Activated CD4-positive, alpha-beta T cell treated with anti-CD3 and anti-CD28 coated beads, Interleukin-2, amount 50 U/mL, for 1 hour (primary cell): ENCODE data around the gene ROR1.

Source experiments
- DNase-seq: peaks from one replicate; pipeline ENCODE4 v3.0.0-alpha.2; 2020

The ROR1 gene

DNA sequence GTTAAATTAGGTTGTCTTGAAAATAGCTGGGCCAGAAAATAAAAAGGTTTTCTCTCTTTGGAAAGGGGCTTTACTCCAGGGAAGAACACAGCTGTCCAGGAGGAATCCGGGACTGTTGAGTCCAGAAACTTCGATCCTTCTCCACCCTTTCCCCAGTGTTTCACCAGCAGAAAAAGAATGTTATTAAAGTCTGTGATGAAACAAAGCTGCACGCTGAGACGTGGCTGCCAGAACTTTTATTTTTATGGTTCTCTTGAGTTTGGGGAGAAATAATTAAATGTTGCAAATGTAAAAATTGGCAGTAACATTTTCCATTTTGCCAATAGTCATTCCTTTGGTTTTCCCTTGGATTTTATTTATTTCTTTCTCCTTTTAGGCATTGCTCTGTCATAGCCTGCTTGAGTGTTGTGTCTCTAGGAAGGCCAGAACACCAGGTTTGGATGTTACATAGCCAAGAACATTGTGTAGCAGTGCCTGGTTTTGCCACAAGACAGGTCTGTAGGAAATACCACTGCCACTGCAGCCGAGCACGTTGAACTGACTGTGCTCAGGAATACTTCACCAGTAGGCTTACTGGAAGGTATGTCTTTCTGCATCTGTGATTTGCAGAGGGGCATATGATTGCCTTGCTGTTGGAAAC, 87.4 kb downstream of the ROR1 start:
- DNase-seq = no peak

GRCh38 chr1:63863145-63863544, 89.3 kb downstream of the ROR1 start:
- DNase-seq = no peak

- no peak for DNase-seq
Observed at GRCh38 chr1:63864224-63864641, 90.4 kb downstream of the ROR1 start.

DNA sequence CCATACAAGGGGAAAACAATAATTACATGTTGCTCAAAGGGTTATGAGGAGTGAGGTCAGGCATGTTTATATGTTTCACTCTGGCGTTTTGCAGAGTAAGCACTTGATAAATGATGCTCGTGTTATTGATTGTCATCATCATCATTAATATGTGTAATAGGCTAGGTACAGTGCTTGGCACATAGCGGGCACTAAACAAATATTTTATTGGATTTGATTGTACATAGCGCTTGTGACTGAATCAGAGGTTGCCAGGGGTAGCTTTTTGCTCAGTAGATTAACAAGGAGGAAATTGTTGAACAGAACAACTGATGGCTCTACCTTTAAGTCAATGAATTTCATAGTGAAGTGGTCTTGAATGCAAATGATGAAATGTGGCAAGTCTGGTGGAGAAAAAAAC, 91.7 kb downstream of the ROR1 start:
- DNase-seq = no peak

DNA sequence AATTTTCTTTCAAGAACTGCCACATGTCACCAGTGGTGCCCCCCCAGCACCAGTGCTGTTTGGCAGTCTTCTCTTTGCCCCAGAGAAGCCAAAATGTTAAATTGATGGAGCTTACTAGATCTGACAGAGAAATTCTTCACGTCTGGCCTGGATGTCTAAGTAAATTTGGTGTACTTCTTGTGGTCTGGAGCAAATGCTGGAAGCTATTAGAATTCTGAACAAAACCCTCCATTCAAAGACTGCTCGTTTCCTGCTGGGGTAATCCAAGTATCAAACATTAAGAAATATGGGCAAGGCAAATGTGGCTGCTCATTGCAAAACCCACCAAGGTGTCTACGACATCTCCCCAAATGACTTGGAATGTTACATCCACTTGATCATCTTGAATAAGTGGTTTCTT, 92.3 kb downstream of the ROR1 start:
- no peak for DNase-seq

- no peak for DNase-seq
Observed at GRCh38 chr1:63867429-63868176, 93.8 kb downstream of the ROR1 start.

DNA sequence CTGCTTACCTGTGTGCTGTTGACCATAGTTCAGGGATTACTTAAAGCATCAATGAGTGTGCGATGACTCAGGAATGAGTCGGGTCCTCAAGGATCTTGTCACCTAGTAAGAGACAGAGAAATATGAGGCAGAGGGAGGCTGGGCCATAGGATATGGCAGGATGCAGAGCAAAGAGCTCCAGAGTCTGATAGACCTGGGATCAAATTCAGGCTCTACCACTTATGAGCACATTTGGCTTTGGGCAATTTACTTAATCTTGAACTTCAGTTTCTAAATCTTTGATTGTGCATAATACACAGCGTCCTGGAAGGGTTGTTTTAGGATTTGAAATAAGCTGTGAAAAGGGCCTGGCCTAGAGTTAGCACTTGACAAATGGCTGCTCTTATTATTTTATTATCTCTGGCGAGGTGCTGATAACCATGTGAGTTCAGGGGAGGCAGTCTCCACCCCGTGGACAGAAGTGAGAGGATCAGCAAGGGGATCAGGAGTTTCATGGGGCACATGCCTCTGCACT, 94.5 kb downstream of the ROR1 start:
- DNase-seq = no peak

- no peak for DNase-seq
Observed at GRCh38 chr1:63870152-63870551, 96.3 kb downstream of the ROR1 start.

DNA sequence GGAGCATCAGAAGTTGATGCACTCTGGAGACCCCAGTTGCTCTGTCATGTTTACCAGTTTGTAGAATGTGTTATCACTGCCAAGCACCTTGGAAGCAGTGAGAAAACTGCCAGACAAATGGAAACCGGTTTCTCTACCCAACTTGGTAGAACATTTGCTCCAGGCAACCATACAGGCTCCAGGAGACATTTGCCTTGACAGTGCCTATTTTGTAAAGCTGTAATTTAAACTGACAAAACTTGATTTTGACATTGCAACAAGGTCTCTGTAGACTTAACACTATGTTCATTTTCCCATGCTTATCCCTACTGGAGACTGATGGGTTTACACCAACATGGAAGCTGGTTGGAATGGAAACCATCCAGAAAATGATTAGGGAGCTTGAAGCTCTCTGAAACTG, 97.6 kb downstream of the ROR1 start:
- no peak for DNase-seq

- DNase-seq = no peak
Observed at GRCh38 chr1:63873751-63874150, 99.9 kb downstream of the ROR1 start.

- no peak for DNase-seq
Observed at GRCh38 chr1:63874278-63874880, 100.6 kb downstream of the ROR1 start.

- no peak for DNase-seq
Observed at GRCh38 chr1:63875636-63876035, 101.8 kb downstream of the ROR1 start.

- DNase-seq = no peak
Observed at GRCh38 chr1:63877021-63877767, 103.4 kb downstream of the ROR1 start.

DNA sequence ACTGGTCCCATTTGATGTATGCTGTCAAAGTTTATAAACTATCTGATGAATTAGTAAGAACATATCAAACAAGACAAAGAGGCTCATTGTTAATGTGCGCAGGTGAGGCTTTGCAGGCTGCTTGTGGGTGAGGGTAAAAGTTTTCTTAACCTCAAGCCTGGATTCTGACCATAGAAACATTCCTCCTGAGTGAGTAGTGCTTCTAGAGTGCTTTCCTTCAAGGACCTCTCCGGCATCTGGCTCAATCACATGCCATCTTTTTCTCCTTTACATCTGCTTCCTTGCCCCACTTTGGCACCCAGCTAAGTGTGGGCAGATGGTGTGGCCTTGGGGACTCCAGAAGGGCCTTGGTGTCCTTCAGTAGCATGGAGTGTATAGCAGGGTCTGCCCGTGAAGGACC, 104.0 kb downstream of the ROR1 start:
- no peak for DNase-seq

- DNase-seq = no peak
Observed at GRCh38 chr1:63878932-63879331, 105.1 kb downstream of the ROR1 start.

DNA sequence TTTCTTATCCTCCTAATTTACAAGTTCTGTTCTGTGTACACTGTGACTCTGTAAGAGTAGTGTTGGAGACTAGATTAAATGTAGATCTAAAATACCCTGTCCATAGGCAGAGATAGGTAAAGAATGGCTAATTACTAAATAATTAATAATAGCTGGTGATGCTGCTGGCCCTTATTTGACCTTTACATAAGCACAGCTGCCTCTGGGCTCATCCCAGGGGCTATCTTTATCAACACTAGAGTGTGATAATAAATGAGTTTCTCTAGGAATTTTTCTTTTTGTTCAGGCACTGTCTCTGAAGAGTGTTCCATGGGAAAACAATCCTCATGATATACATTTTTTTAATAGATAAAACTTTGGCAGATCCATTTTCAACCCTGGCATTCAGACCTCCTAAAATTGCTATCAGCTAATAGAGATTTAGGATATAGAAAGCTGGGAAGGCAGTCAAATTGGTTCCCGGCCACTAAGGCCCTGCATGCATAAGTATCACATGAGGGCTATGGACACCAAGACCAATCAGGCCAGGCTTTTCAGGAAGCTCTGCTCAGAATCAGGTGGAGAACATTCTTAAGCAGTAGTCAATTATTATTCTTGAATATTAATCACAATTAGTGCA, 107.2 kb downstream of the ROR1 start:
- DNase-seq = no peak

- no peak for DNase-seq
Observed at GRCh38 chr1:63882048-63882704, 108.4 kb downstream of the ROR1 start.

GRCh38 chr1:63883494-63884235, 109.8 kb downstream of the ROR1 start:
- no peak for DNase-seq

GRCh38 chr1:63884486-63884885, 110.7 kb downstream of the ROR1 start:
- no peak for DNase-seq

DNA sequence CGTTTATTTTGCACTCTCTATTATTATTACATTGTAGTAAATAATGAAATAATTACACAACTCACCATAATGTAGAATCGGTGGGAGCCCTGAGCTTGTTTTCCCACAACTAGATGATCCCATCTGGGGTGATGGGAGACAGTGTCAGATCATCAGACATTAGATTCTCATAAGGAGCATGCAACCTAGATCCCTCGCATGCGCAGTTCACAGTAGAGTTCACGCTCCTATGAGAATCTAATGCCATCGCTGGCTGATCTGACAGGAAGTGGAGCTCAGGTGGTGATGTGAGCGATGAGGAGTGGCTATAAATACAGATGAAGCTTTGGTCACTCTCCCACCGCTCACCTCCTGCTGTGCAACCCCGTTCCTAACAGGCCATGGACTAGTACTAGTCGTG, 112.1 kb downstream of the ROR1 start:
- no peak for DNase-seq

DNA sequence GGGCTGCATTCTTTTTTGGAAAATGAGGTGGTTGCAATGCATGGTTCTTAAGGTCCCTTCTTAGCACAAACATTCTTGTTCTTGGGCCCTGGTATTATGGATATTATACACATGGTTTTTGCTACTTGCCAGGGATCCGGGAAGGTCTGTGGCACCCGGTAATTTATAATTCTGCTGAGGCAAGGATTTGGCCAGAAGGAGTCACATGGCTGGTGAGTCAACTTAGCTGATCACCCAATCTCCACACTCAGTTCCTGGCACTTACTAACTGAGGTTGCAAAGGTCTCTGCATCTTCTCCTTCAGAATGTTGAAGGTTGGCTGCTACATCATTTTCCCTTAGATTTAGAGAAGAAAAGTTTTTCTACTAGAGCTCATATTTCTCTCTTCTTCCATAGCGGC, 112.5 kb downstream of the ROR1 start:
- no peak for DNase-seq

GRCh38 chr1:63887809-63888208, 114.0 kb downstream of the ROR1 start:
- no peak for DNase-seq
